Ramos (cell line): ENCODE data around the gene AMPH.

ENCODE experiments used
- in situ Hi-C: fragments of 300-500 bp; cut with MboI; formaldehyde crosslinking; loops from one replicate; pipeline ENCODE4 v1.14.3; 2022; ENCODE audit warnings: low sequenced_read_pairs; ENCODE audit not compliant: unreplicated experiment

AMPH gene

DNA sequence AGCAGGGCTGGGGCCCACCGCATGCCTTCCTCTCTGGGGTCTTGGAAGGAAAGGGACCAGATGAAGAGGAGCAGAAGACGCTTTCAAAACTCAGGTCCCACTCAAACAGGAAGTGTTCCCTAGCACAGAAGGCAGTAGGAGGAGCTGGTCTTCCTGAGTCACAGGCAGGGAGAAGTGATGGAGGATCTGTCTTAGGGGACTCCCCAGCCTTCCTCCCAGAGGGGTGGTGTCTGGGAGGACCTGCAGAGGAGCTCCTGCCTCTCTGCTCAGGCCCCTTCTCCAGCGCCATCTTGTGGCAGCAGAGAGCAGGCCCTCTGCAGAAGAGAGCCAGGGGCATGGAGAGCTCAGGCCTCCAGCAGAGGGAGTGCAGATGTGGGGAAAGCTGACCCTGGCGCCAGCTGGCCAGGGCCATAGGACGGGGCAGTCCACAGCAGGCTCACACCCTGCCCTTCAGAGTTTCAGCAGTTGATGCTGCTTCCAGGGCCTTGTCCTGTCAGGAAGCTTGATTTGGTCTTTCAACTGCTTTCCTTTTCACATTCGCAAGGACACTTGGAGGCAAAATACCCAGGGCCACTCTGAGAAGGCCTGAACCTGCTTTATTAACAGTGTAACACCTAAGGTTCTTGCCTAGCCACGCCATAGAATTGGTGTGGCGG, 295.6 kb downstream of the AMPH start:
- in situ Hi-C loops: loop anchor here (25.0 kb wide), 1 partner anchor 223 kb away; no protein-coding TSS in a partner anchor

DNA sequence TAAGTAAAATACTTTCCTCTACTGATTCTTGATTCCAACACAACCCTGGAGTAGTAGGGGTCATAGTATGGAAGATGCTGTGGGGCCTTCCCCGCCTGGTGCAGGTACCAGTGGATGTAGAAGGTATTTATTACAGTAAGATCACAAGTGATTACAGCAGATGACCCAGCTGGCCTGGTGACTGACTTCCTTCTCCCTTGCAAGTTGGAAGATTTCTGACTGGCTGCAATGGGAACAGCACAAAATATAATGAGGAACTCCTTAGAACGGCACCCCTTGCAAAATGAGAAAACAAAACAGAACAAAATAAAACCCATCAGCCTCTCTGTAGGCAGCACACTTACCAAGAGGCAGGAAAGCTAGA, 296.1 kb downstream of the AMPH start:
- in situ Hi-C loops: loop anchor here (25.0 kb wide), 1 partner anchor 223 kb away; no protein-coding TSS in a partner anchor

GRCh38 chr7:38334163-38334562, 297.0 kb downstream of the AMPH start:
- in situ Hi-C loops: loop anchor here (25.0 kb wide), 1 partner anchor 222 kb away; no protein-coding TSS in a partner anchor
